GM21515 (cell line): ENCODE measurements around the gene DHX15.

Experiments
- ATAC-seq: cut with Tn5 transposase; IDR thresholded peaks from one replicate; pipeline ENCODE4 v1.9.1; 2021; ENCODE audit not compliant: unreplicated experiment

DHX15 gene

GRCh38 chr4:24495388-24495787 lies 89.0 kb downstream of the DHX15 start:
- no peak for ATAC-seq

GRCh38 chr4:24489870-24490269 lies 94.5 kb downstream of the DHX15 start:
- ATAC-seq: no peak

- peak; percentile 80 for ATAC-seq
These were observed 95.8 kb downstream of the DHX15 start for GRCh38 chr4:24488399-24489164.

GRCh38 chr4:24482871-24483270 lies 101.5 kb downstream of the DHX15 start:
- ATAC-seq: no peak

GRCh38 chr4:24477919-24478318 lies 106.4 kb downstream of the DHX15 start:
- no peak for ATAC-seq
